SK-N-SH treated with all-trans-retinoic acid at 6 μM for 48 hours (cell line): ENCODE results near the gene ZNF423.

Source experiments
- ZNF70 ChIP-seq: fragments of 450-650 bp; formaldehyde crosslinking; IDR thresholded peaks from 2 replicates; pipeline ENCODE4 v1.5.0; 2020; ENCODE audit warnings: mild to moderate bottlenecking, moderate library complexity
- TF ChIP-seq, protein P1 (sequence below): fragments of 250-450 bp; sonication (Bioruptor Pico); IDR thresholded peaks from 2 replicates; pipeline ENCODE4 v1.8.0; 2020; ENCODE audit warnings: mild to moderate bottlenecking, moderate library complexity, borderline replicate concordance

DNA sequence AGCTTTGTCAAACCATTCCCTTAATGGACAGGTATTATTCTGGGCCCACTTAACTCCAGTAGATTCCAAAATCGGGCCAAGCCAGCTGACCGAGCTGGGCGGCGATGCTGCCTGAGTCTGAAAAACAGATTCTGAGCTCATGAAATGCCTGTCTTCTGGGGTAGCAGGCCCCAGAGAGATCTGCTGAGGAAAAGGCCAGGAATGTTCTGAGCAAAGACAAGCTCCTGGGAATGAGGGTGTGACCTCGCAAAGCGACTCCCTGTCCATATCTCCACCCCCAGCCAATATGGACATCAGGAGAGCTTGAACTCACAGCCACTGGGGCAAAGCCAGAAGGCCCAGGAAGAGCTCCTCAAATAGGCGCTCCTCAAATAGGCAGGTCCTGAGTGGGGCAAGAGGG lies 23.7 kb downstream of the ZNF423 start:
- TF ChIP-seq, protein P1, sequence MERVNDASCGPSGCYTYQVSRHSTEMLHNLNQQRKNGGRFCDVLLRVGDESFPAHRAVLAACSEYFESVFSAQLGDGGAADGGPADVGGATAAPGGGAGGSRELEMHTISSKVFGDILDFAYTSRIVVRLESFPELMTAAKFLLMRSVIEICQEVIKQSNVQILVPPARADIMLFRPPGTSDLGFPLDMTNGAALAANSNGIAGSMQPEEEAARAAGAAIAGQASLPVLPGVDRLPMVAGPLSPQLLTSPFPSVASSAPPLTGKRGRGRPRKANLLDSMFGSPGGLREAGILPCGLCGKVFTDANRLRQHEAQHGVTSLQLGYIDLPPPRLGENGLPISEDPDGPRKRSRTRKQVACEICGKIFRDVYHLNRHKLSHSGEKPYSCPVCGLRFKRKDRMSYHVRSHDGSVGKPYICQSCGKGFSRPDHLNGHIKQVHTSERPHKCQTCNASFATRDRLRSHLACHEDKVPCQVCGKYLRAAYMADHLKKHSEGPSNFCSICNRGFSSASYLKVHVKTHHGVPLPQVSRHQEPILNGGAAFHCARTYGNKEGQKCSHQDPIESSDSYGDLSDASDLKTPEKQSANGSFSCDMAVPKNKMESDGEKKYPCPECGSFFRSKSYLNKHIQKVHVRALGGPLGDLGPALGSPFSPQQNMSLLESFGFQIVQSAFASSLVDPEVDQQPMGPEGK (CRISPR knock-in tag) = no peak
- no peak for TF ChIP-seq ZNF70 (CRISPR knock-in tag)
